ENCODE measurements around the gene RPL39. TPM values are rescaled to one million over a fixed set of nuclear protein-coding genes. Genes with fewer than 3 reads are reported as not detected.
A peak's percentile ranks its signal among the peaks of the same experiment; 100 is the strongest.

Gene RPL39
- total and polyA plus RNA-seq, 2 of the 8 experiments (the other 6 are each of a cell fraction or from before 2014, with no cell fraction given): 1,942 to 2,394 TPM

- TF ChIP-seq, protein P1, sequence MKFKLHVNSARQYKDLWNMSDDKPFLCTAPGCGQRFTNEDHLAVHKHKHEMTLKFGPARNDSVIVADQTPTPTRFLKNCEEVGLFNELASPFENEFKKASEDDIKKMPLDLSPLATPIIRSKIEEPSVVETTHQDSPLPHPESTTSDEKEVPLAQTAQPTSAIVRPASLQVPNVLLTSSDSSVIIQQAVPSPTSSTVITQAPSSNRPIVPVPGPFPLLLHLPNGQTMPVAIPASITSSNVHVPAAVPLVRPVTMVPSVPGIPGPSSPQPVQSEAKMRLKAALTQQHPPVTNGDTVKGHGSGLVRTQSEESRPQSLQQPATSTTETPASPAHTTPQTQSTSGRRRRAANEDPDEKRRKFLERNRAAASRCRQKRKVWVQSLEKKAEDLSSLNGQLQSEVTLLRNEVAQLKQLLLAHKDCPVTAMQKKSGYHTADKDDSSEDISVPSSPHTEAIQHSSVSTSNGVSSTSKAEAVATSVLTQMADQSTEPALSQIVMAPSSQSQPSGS (IDR thresholded peaks at IDR 0.05; ENCODE audit: low read length): no peak
- TF ChIP-seq SUZ12 (IDR thresholded peaks at IDR 0.05; ENCODE audit: low read length) (peak; percentile 31; the same call in 1 of the 2 replicates), POU5F1 (IDR thresholded peaks at IDR 0.05; ENCODE audit: low read depth, low read length) (no peak), TBP (IDR thresholded peaks at IDR 0.05; ENCODE audit: low read depth, low read length) (no peak), E2F6 (IDR thresholded peaks at IDR 0.05) (0 out of 2 replicates have a peak, but pooled peaks have one; percentile 1), JUN (IDR thresholded peaks at IDR 0.05; ENCODE audit: low read depth, low read length) (no peak), YY1 (IDR thresholded peaks at IDR 0.05; ENCODE audit: low read depth, low read length) (no peak), CTBP2 (IDR thresholded peaks at IDR 0.05; ENCODE audit: borderline replicate concordance, insufficient read depth, insufficient read length, low read length) (no peak)
- TF ChIP-seq, protein P2, sequence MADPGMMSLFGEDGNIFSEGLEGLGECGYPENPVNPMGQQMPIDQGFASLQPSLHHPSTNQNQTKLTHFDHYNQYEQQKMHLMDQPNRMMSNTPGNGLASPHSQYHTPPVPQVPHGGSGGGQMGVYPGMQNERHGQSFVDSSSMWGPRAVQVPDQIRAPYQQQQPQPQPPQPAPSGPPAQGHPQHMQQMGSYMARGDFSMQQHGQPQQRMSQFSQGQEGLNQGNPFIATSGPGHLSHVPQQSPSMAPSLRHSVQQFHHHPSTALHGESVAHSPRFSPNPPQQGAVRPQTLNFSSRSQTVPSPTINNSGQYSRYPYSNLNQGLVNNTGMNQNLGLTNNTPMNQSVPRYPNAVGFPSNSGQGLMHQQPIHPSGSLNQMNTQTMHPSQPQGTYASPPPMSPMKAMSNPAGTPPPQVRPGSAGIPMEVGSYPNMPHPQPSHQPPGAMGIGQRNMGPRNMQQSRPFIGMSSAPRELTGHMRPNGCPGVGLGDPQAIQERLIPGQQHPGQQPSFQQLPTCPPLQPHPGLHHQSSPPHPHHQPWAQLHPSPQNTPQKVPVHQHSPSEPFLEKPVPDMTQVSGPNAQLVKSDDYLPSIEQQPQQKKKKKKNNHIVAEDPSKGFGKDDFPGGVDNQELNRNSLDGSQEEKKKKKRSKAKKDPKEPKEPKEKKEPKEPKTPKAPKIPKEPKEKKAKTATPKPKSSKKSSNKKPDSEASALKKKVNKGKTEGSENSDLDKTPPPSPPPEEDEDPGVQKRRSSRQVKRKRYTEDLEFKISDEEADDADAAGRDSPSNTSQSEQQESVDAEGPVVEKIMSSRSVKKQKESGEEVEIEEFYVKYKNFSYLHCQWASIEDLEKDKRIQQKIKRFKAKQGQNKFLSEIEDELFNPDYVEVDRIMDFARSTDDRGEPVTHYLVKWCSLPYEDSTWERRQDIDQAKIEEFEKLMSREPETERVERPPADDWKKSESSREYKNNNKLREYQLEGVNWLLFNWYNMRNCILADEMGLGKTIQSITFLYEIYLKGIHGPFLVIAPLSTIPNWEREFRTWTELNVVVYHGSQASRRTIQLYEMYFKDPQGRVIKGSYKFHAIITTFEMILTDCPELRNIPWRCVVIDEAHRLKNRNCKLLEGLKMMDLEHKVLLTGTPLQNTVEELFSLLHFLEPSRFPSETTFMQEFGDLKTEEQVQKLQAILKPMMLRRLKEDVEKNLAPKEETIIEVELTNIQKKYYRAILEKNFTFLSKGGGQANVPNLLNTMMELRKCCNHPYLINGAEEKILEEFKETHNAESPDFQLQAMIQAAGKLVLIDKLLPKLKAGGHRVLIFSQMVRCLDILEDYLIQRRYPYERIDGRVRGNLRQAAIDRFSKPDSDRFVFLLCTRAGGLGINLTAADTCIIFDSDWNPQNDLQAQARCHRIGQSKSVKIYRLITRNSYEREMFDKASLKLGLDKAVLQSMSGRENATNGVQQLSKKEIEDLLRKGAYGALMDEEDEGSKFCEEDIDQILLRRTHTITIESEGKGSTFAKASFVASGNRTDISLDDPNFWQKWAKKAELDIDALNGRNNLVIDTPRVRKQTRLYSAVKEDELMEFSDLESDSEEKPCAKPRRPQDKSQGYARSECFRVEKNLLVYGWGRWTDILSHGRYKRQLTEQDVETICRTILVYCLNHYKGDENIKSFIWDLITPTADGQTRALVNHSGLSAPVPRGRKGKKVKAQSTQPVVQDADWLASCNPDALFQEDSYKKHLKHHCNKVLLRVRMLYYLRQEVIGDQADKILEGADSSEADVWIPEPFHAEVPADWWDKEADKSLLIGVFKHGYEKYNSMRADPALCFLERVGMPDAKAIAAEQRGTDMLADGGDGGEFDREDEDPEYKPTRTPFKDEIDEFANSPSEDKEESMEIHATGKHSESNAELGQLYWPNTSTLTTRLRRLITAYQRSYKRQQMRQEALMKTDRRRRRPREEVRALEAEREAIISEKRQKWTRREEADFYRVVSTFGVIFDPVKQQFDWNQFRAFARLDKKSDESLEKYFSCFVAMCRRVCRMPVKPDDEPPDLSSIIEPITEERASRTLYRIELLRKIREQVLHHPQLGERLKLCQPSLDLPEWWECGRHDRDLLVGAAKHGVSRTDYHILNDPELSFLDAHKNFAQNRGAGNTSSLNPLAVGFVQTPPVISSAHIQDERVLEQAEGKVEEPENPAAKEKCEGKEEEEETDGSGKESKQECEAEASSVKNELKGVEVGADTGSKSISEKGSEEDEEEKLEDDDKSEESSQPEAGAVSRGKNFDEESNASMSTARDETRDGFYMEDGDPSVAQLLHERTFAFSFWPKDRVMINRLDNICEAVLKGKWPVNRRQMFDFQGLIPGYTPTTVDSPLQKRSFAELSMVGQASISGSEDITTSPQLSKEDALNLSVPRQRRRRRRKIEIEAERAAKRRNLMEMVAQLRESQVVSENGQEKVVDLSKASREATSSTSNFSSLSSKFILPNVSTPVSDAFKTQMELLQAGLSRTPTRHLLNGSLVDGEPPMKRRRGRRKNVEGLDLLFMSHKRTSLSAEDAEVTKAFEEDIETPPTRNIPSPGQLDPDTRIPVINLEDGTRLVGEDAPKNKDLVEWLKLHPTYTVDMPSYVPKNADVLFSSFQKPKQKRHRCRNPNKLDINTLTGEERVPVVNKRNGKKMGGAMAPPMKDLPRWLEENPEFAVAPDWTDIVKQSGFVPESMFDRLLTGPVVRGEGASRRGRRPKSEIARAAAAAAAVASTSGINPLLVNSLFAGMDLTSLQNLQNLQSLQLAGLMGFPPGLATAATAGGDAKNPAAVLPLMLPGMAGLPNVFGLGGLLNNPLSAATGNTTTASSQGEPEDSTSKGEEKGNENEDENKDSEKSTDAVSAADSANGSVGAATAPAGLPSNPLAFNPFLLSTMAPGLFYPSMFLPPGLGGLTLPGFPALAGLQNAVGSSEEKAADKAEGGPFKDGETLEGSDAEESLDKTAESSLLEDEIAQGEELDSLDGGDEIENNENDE (IDR thresholded peaks at IDR 0.05; ENCODE audit: insufficient replicate concordance, low read length): no peak
Measured at GRCh38 chrX:119759248-119759766, 32.1 kb downstream of the RPL39 start (continued).
